HG03108 (cell line): Measurements from ENCODE around the gene EVI2A.
"Not testable (repeated sequence)": the region's sequence is repeated elsewhere in the genome, so short reads cannot be mapped to it uniquely, and the experiment has no call there.

Source experiments
- ATAC-seq: cut with Tn5 transposase; IDR thresholded peaks from one replicate; pipeline ENCODE4 v1.9.1; 2021; ENCODE audit warnings: moderate library complexity; ENCODE audit not compliant: unreplicated experiment

Gene EVI2A

DNA sequence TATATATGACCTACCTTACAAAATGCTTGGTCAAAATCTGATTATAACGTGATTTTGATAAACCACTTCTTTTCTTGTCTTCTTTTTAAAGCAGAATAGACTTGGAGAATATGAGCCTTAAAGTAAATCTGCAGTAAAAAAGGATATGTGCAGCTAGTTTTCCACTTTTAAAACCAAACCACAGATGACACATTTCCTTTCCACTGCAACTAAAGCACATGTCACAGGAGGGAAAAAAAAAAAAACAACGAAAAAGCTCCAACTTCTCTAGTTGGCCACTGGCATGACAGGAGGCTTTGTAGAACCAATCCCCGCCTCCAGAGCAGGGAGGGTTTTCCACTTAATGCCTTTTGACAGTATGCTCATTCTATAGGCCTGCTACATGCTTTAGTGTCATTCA is at the start of gene EVI2A:
Gene EVI2A, minus strand, starts transcription at position 142 of the 400 bp plus-strand sequence. CDS start 2,609 bp downstream, outside the sequence.
- ATAC-seq, result no peak

DNA sequence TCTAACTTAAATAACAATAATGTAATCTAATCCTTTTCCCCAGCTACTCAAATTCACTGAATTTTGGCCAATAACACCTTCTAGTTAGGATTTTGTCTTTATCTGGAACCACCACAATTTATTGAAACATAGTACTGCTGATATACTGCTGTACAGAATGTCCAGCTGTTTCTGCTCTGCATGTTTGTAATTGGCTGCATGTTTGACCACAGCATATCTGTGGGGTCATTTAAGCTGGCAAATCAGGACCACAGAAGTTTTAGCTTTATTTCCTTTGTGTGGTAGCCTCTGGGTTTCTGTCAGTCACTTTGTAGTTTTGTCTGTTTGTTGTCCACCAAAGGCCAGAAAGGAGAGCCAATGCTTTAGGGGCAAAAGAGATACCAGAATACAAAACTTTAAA is 47.8 kb upstream of the EVI2A start:
- ATAC-seq, result no peak

- no peak for ATAC-seq
Measured at GRCh38 chr17:31366088-31366487, 44.7 kb upstream of the EVI2A start.

GRCh38 chr17:31364012-31364411 is 42.6 kb upstream of the EVI2A start:
- ATAC-seq, result no peak

GRCh38 chr17:31357839-31358394 is 36.5 kb upstream of the EVI2A start:
- no peak for ATAC-seq

GRCh38 chr17:31357091-31357490 is 35.7 kb upstream of the EVI2A start:
- ATAC-seq, result no peak

- ATAC-seq, result no peak
Measured at GRCh38 chr17:31355935-31356334, 34.5 kb upstream of the EVI2A start.

- no peak for ATAC-seq
Measured at GRCh38 chr17:31349454-31349853, 28.0 kb upstream of the EVI2A start.

GRCh38 chr17:31345191-31345747 is 23.8 kb upstream of the EVI2A start:
- not testable (repeated sequence) for ATAC-seq

GRCh38 chr17:31339906-31340661 is 18.7 kb upstream of the EVI2A start:
- no peak for ATAC-seq

- ATAC-seq, result no peak
Measured at GRCh38 chr17:31329221-31329620, 7.8 kb upstream of the EVI2A start.

- ATAC-seq, result no peak
Measured at GRCh38 chr17:31328160-31328535, 6.7 kb upstream of the EVI2A start.

DNA sequence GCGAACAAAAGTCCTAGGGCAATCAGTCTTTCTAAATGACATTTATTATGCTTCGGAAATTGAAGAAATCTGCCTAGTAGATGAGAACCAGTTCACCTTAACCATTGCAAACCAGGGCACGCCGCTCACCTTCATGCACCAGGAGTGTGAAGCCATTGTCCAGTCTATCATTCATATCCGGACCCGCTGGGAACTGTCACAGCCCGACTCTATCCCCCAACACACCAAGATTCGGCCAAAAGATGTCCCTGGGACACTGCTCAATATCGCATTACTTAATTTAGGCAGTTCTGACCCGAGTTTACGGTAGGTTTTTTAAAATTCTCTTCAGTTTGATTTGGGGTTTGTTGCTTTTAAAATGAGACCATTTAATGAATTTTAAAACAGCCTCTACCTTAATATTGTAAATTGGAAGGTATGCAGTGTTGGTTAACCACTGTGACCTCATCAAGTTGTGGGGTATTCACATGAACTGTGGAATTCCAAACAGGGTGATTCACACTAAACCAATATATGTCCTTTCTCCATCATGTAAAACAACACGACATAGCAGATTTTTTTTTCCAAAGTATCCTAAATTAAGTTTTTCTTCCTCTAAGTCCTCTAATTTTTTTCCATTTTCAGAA is 6.2 kb upstream of the EVI2A start:
- ATAC-seq, result no peak

- no peak for ATAC-seq
Measured at GRCh38 chr17:31323551-31323950, 2.1 kb upstream of the EVI2A start.

GRCh38 chr17:31321966-31322365 is 544 bp upstream of the EVI2A start:
- ATAC-seq, result no peak

DNA sequence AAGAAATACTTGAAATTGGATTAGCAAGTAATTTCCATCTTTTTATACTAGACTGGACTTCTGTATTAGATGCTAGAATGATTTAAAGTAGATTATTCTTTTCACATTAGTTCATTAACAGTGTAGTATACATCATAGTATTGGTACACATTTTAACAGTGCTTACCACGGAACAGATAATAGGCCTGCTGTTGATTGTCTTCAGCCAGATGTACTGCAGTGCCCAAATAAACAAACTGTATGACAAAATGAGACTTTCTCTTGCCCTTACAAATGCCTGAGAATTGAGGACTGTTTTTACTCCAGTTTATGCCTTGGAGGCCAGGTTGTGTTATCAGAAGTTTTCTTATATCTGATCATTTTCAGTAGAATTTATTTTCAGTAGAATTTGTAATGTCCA is 631 bp downstream of the EVI2A start:
- no peak for ATAC-seq

- no peak for ATAC-seq
Measured at GRCh38 chr17:31320241-31320640, 1.2 kb downstream of the EVI2A start.

DNA sequence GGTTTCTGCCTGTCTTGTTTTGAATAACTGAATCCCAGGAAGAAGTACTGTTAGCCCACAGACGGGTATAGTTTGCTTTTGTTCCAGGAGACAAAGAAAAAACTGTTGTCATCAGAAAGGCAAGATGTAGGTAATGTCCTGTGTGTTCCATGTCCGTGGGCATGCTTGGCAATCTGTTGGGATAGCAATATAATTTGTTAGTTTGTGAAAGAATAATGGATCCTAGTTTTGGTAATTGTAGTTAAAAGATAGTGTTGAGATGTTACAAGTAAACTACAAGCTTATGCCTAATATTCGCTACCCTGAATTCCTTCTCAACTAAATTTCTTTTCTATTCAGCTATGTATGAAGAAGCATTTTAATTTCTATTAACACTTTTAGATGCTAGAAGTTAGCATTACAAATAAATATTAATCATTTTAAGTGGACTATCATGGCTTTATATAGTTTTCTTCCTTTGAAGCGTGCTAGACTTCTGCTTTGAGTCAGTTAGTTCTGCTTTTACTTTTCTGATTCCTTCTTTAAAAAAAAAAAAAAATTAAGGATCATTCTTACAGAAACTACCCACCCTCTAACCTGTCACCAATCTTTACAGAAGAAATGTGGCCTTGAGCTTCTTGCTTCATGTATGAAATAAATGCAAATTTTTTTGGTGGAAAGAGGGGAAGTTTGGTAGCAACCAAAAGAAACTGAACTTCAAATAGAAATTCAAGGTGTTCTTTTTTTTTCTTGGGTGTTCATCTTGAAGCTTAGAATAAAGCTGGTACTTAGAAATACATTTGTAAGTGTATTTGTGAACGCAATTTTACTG is 2.4 kb downstream of the EVI2A start:
- ATAC-seq, result peak; percentile 28

DNA sequence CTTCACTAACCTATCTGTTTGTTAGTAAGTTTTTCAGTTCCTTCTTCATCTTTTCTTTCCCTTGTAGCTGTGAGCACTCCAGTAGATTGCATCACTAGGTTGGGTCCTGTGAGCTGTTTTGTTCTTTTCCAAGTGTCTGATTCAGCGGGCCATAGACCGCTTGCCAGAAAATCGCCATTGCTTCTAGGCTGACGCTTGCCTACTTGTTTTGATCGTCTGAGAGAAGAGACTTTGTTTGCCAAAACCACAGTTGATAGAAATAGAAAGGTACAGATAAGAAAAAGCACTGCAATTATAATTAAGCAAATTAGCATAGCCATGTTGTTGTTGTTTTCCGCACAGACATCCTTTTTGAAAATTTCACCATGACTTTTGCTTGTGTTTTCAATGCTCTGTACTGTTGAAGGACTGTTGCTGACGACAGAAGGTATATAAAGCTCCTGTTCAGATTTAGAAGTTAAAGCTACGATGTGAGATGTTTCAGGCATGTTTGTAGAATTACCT is 3.1 kb downstream of the EVI2A start:
- ATAC-seq, result peak; percentile 24

- no peak for ATAC-seq
Measured at GRCh38 chr17:31314782-31315100, 6.7 kb downstream of the EVI2A start.
